Fibroblast of lung (primary cell): ENCODE data around the gene TMEM239. TPM values are rescaled to one million over a fixed set of nuclear protein-coding genes. Genes with fewer than 3 reads are reported as not detected.

Source experiments
- DNase-seq, 2 donors: peaks; one replicate each; pipeline versions ENCODE4 v3.0.0 to v3.0.0-alpha.2; 2010; ENCODE audit warnings: low read depth in 2 of 2
- H2AFZ ChIP-seq: 2 replicates; pipeline ENCODE4 v1.5.1; 2012; ENCODE audit warnings: low read length, control low read depth, inconsistent platforms
- H3K27ac ChIP-seq: 2 replicates; pipeline ENCODE4 v1.5.1; 2011; ENCODE audit warnings: low read length, control low read depth; ENCODE audit not compliant: insufficient read depth
- H3K27me3 ChIP-seq: 2 replicates; pipeline ENCODE4 v1.5.1; 2011; ENCODE audit warnings: mild to moderate bottlenecking, low read length; ENCODE audit not compliant: control insufficient read depth, insufficient read depth
- H3K36me3 ChIP-seq: 2 replicates; pipeline ENCODE4 v1.5.1; 2011; ENCODE audit warnings: low read length; ENCODE audit not compliant: control insufficient read depth, insufficient read depth
- H3K4me1 ChIP-seq: 2 replicates; pipeline ENCODE4 v1.5.1; 2011; ENCODE audit warnings: low read length; ENCODE audit not compliant: control insufficient read depth, insufficient read depth; ENCODE audit errors: extremely low read depth
- H3K4me2 ChIP-seq: 2 replicates; pipeline ENCODE4 v1.5.1; 2011; ENCODE audit warnings: low read length, control low read depth; ENCODE audit not compliant: insufficient read depth; ENCODE audit errors: extremely low read depth
- H3K4me3 ChIP-seq, 4 experiments: fragments of 200-600 bp in 1 of 4; sonication (generic) in 1 of 4; replicated peaks in 1 of 4; 2 replicates each; pipeline ENCODE4 v1.5.1; 2011 to 2016; ENCODE audit warnings: low read length in 4 of 4, low read depth in 3 of 4, mild to moderate bottlenecking in 3 of 4, control low read depth in 2 of 4, inconsistent platforms in 1 of 4, mixed read lengths in 1 of 4; ENCODE audit not compliant: insufficient read depth in 1 of 4; ENCODE audit errors: control extremely low read depth in 1 of 4
- H3K79me2 ChIP-seq: 2 replicates; pipeline ENCODE4 v1.5.1; 2012; ENCODE audit warnings: mild to moderate bottlenecking, low read length, inconsistent platforms; ENCODE audit not compliant: control insufficient read depth, insufficient read depth
- H3K9ac ChIP-seq: 2 replicates; pipeline ENCODE4 v1.5.1; 2011; ENCODE audit warnings: mild to moderate bottlenecking, low read length, control low read depth; ENCODE audit not compliant: insufficient read depth
- H3K9me3 ChIP-seq: 2 replicates; pipeline ENCODE4 v1.5.1; 2012; ENCODE audit warnings: low read depth, low read length; ENCODE audit not compliant: control insufficient read depth, insufficient read depth
- H4K20me1 ChIP-seq: 2 replicates; pipeline ENCODE4 v1.5.1; 2011; ENCODE audit warnings: low read length; ENCODE audit not compliant: control insufficient read depth, insufficient read depth; ENCODE audit errors: extremely low read depth
- EZH2 ChIP-seq: IDR thresholded peaks from 2 replicates; pipeline ENCODE4 v1.5.1; 2012; ENCODE audit warnings: low read length, control low read depth, mild to moderate bottlenecking; ENCODE audit errors: missing control alignments
- polyA plus RNA-seq, 2 donors: library from polyadenylated mRNA; depleted of rRNA in 1 of 2; stranded (reverse) in 1 of 2; unstranded in 1 of 2; fragments of >200 nt; gene quantifications; 2 replicates each; pipeline ENCODE4 v1.2.1, GENCODE V29; 2011 to 2012; ENCODE audit warnings: missing spikeins in 1 of 2
- total RNA-seq: library from RNA; depleted of rRNA; stranded (reverse); fragments of >200 nt; gene quantifications from 2 replicates; pipeline ENCODE4 v1.2.1, GENCODE V29; 2014
- TF ChIP-seq, protein P1 (sequence below), 2 donors: IDR thresholded peaks in 1 of 2; conservative IDR thresholded peaks in 1 of 2; 1 replicate in 1 of 2; 2 replicates in 1 of 2; pipeline ENCODE4 v1.5.1; 2011 to 2012; ENCODE audit warnings: low read length in 2 of 2, control low read depth in 1 of 2, inconsistent platforms in 1 of 2, low read depth in 1 of 2, mild to moderate bottlenecking in 1 of 2

Gene TMEM239
- total and polyA plus RNA-seq, 2 donors (not counting 1 experiment from before 2014, with no cell fraction given): 0.03 TPM; not detected in 1

DNA sequence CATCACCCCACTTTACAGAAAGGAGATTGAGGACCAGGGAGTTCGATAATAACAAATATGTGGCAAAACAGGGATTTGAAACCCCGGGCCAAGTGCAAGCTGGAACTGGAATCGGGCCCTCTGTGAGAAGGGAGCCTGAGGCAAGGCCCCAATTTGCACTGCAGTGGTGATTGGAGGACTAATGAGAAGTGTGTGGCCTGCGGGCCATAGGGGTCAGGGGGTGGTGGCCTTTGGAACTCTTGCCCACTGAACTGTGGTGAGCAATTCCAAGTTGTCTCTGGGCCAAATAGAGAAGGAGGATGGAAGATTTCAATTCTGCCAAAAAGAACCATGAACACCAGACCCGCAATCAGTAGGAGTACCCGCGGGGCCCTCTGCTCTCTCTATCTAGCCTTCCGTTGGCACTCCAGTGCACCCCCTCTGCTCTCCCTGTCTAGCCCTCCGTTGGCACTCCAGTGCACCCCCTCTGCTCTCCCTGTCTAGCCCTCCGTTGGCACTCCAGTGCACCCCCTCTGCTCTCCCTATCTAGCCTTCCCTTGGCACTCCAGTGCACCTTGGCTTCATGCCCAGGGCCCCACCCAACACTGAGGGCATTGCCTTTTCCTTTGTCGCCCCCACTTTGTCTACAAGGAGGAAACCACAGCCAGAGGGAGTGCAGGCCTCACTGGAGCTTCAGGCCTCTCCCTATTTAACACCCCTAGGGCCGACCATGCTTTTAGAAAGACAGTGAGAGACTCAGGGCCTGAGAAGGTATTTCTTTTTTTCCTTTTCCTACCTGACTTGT lies 51.1 kb downstream of the TMEM239 start:
- Histone ChIP-seq H3K27me3 (no peaks in the 10 kb centered on the region), H4K20me1 (no peaks in the 10 kb centered on the region), H3K4me2 (no peak overlapping the region), H3K9me3 (no peaks in the 10 kb centered on the region), H2AFZ (no peak overlapping the region), H3K4me1 (peaks cover 5% of the 10 kb centered on the region), H3K79me2 (no peaks in the 10 kb centered on the region), H3K9ac (no peak overlapping the region), H3K27ac (no peak overlapping the region), H3K36me3 (peaks cover 8% of the 10 kb centered on the region), H3K4me3 (no peak overlapping the region)
- no peak for DNase-seq
- TF ChIP-seq, protein P1, sequence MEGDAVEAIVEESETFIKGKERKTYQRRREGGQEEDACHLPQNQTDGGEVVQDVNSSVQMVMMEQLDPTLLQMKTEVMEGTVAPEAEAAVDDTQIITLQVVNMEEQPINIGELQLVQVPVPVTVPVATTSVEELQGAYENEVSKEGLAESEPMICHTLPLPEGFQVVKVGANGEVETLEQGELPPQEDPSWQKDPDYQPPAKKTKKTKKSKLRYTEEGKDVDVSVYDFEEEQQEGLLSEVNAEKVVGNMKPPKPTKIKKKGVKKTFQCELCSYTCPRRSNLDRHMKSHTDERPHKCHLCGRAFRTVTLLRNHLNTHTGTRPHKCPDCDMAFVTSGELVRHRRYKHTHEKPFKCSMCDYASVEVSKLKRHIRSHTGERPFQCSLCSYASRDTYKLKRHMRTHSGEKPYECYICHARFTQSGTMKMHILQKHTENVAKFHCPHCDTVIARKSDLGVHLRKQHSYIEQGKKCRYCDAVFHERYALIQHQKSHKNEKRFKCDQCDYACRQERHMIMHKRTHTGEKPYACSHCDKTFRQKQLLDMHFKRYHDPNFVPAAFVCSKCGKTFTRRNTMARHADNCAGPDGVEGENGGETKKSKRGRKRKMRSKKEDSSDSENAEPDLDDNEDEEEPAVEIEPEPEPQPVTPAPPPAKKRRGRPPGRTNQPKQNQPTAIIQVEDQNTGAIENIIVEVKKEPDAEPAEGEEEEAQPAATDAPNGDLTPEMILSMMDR (conservative IDR thresholded peaks at IDR 0.05 in 1 of 2, IDR thresholded peaks at IDR 0.05 in 1 of 2; ENCODE audit: low read depth in 1 of 2, low read length in 2 of 2): no peak
- no peak for TF ChIP-seq EZH2

Other genes starting within 250 kb of the TMEM239 start
- 114 and 117 TPM in 2 replicates for gene NOP56, start 163.7 kb upstream of the TMEM239 start, total RNA-seq
- gene NOP56, start 163.7 kb upstream of the TMEM239 start, polyA plus RNA-seq: 108 and 180 TPM in 2 replicates
- gene IDH3B, start 152.1 kb upstream of the TMEM239 start, total RNA-seq: 77.0 and 86.0 TPM in 2 replicates
- 98.2 and 130 TPM in 2 replicates for gene IDH3B, start 152.1 kb upstream of the TMEM239 start, polyA plus RNA-seq
- gene EBF4, start 123.6 kb upstream of the TMEM239 start, total RNA-seq: 0.99 and 2.1 TPM in 2 replicates
- gene EBF4, start 123.6 kb upstream of the TMEM239 start, polyA plus RNA-seq: 0.16 and 0.35 TPM in 2 replicates
- 0.50 and 10.3 TPM in 2 replicates for gene CPXM1, start 15.7 kb upstream of the TMEM239 start, total RNA-seq
- 0.92 and 11.2 TPM in 2 replicates for gene CPXM1, start 15.7 kb upstream of the TMEM239 start, polyA plus RNA-seq
- not detected in 2 replicates for gene C20orf141, start 1.4 kb upstream of the TMEM239 start, total RNA-seq
- gene C20orf141, start 1.4 kb upstream of the TMEM239 start, polyA plus RNA-seq: 0.36 and 0.57 TPM in 2 replicates
- 26.4 and 36.0 TPM in 2 replicates for gene PCED1A, start 24.3 kb downstream of the TMEM239 start, total RNA-seq
- 10.3 and 16.4 TPM in 2 replicates for gene PCED1A, start 24.3 kb downstream of the TMEM239 start, polyA plus RNA-seq
- gene VPS16, start 24.4 kb downstream of the TMEM239 start, total RNA-seq: 46.1 and 48.5 TPM in 2 replicates
- 32.2 and 32.9 TPM in 2 replicates for gene VPS16, start 24.4 kb downstream of the TMEM239 start, polyA plus RNA-seq
- gene PTPRA, start 57.1 kb downstream of the TMEM239 start, total RNA-seq: 22.3 and 27.9 TPM in 2 replicates
- gene PTPRA, start 57.1 kb downstream of the TMEM239 start, polyA plus RNA-seq: 106 and 127 TPM in 2 replicates
- not detected in 2 replicates for gene GNRH2, start 227.3 kb downstream of the TMEM239 start, total RNA-seq
- not detected in 2 replicates for gene GNRH2, start 227.3 kb downstream of the TMEM239 start, polyA plus RNA-seq
- gene MRPS26, start 229.7 kb downstream of the TMEM239 start, total RNA-seq: 37.0 and 42.6 TPM in 2 replicates
- 16.1 and 19.2 TPM in 2 replicates for gene MRPS26, start 229.7 kb downstream of the TMEM239 start, polyA plus RNA-seq